H1 (cell line): Measurements from ENCODE around the gene GAS2L1. TPM values are rescaled to one million over a fixed set of nuclear protein-coding genes. Genes with fewer than 3 reads are reported as not detected.

Source experiments
- CTCF ChIA-PET: fragments of 300-600 bp; sonication (Branson Sonifier 250); formaldehyde crosslinking; loops from one replicate; lab custom pipeline; 2021; ENCODE audit not compliant: partially characterized antibody; lab: Charles Lee
- POLR2A ChIA-PET: fragments of 300-600 bp; sonication (Branson Sonifier 250); formaldehyde crosslinking; loops from one replicate; lab custom pipeline; 2021; ENCODE audit warnings: inconsistent platforms; ENCODE audit not compliant: partially characterized antibody; lab: Charles Lee
- DNase-seq, 2 experiments: peaks; one replicate each; pipeline versions ENCODE4 v3.0.0 to v3.0.0-alpha.2; 2010 to 2022; ENCODE audit warnings: low spot score in 2 of 2, low read depth in 1 of 2, mixed read lengths in 1 of 2
- FAIRE-seq: peaks from 2 replicates; lab custom pipeline; 2011; peaks lifted over from hg19 to GRCh38; lab: Jason Lieb, UNC
- H2AFZ ChIP-seq: 2 replicates; pipeline ENCODE4 v1.8.1; 2012; ENCODE audit warnings: low read length, inconsistent platforms
- H2AK5ac ChIP-seq: 2 replicates; pipeline ENCODE4 v1.6.1; 2013; ENCODE audit warnings: low read depth, low read length
- H2BK120ac ChIP-seq: replicated peaks from 2 replicates; pipeline ENCODE3; 2013; ENCODE audit warnings: low read depth, low read length, inconsistent platforms
- H2BK12ac ChIP-seq: 2 replicates; pipeline ENCODE4 v1.6.1; 2013; ENCODE audit warnings: low read depth, low read length
- H2BK15ac ChIP-seq: 2 replicates; pipeline ENCODE4 v1.6.1; 2013; ENCODE audit warnings: low read length
- H2BK20ac ChIP-seq: 2 replicates; pipeline ENCODE4 v1.6.1; 2013; ENCODE audit warnings: low read length
- H2BK5ac ChIP-seq: 2 replicates; pipeline ENCODE4 v1.6.1; 2013; ENCODE audit warnings: low read depth, low read length
- H3K14ac ChIP-seq: 2 replicates; pipeline ENCODE4 v1.6.1; 2013; ENCODE audit warnings: inconsistent platforms; ENCODE audit not compliant: insufficient read length
- H3K18ac ChIP-seq: 2 replicates; pipeline ENCODE4 v1.6.1; 2013; ENCODE audit warnings: low read length; ENCODE audit errors: extremely low read depth
- H3K23ac ChIP-seq: 2 replicates; pipeline ENCODE4 v1.6.1; 2013; ENCODE audit warnings: inconsistent platforms; ENCODE audit not compliant: insufficient read length
- H3K23me2 ChIP-seq: 2 replicates; pipeline ENCODE4 v1.6.1; 2013; ENCODE audit warnings: low read depth, low read length
- H3K27ac ChIP-seq: 2 replicates; pipeline ENCODE4 v1.6.1; 2011; ENCODE audit warnings: low read depth, low read length, inconsistent platforms
- H3K27me3 ChIP-seq, 4 experiments: replicated peaks in 1 of 4; 1 replicate in 1 of 4; 2 replicates in 3 of 4; pipeline versions ENCODE4 v1.6.1 to v1.8.1; 2011 to 2013; ENCODE audit warnings: low read length in 3 of 4, mild to moderate bottlenecking in 3 of 4, inconsistent platforms in 2 of 4, mixed read lengths in 2 of 4, moderate library complexity in 1 of 4; ENCODE audit not compliant: control insufficient read depth in 3 of 4, insufficient read depth in 3 of 4; ENCODE audit errors: extremely low read depth in 1 of 4
- H3K36me3 ChIP-seq, 4 experiments: 2 replicates each; pipeline versions ENCODE4 v1.6.1 to v1.8.1; 2011 to 2013; ENCODE audit warnings: mild to moderate bottlenecking in 4 of 4, low read length in 3 of 4, moderate library complexity in 2 of 4, control low read depth in 1 of 4, inconsistent platforms in 1 of 4; ENCODE audit not compliant: insufficient read depth in 4 of 4, control insufficient read depth in 2 of 4
- H3K4ac ChIP-seq: replicated peaks from 2 replicates; pipeline ENCODE3; 2013; ENCODE audit warnings: low read length, low read depth, mixed read lengths, inconsistent platforms; ENCODE audit not compliant: insufficient read length
- H3K4me1 ChIP-seq, 4 experiments: replicated peaks in 1 of 4; 1 replicate in 1 of 4; 2 replicates in 3 of 4; pipeline versions ENCODE4 v1.6.1 to v1.8.1; 2011 to 2013; ENCODE audit warnings: low read length in 3 of 4, inconsistent platforms in 2 of 4, mixed read lengths in 1 of 4; ENCODE audit not compliant: insufficient read depth in 4 of 4, control insufficient read depth in 3 of 4
- H3K4me2 ChIP-seq, 2 experiments: 2 replicates each; pipeline versions ENCODE4 v1.6.1 to v1.8.1; 2011 to 2013; ENCODE audit warnings: low read depth in 2 of 2, low read length in 2 of 2, control low read depth in 1 of 2, inconsistent platforms in 1 of 2, mild to moderate bottlenecking in 1 of 2; ENCODE audit not compliant: insufficient read depth in 1 of 2
- H3K4me3 ChIP-seq, 4 experiments: fragments of 200-600, 300-600 bp in 1 of 4; sonication (generic), shearing (Covaris generic), sonication (Bioruptor Twin) in 1 of 4; 2 replicates each; pipeline versions ENCODE4 v1.5.1 to v1.8.1; 2011 to 2016; ENCODE audit warnings: low read length in 4 of 4, low read depth in 3 of 4, control low read depth in 2 of 4, inconsistent platforms in 2 of 4, mild to moderate bottlenecking in 2 of 4, mixed read lengths in 1 of 4, moderate library complexity in 1 of 4; ENCODE audit not compliant: insufficient read depth in 2 of 4; ENCODE audit errors: extremely low read depth in 1 of 4
- H3K56ac ChIP-seq: replicated peaks from 2 replicates; pipeline ENCODE3; 2013; ENCODE audit warnings: low read depth, mild to moderate bottlenecking, mixed read lengths, low read length, inconsistent platforms; ENCODE audit not compliant: insufficient read length
- H3K79me1 ChIP-seq: 2 replicates; pipeline ENCODE4 v1.6.1; 2013; ENCODE audit warnings: low read depth, low read length, control low read depth
- H3K79me2 ChIP-seq, 2 experiments: 2 replicates each; pipeline versions ENCODE4 v1.6.1 to v1.8.1; 2012 to 2013; ENCODE audit warnings: low read length in 2 of 2, mild to moderate bottlenecking in 2 of 2, inconsistent platforms in 1 of 2; ENCODE audit not compliant: insufficient read depth in 2 of 2, control insufficient read depth in 1 of 2
- H3K9ac ChIP-seq, 4 experiments: replicated peaks in 1 of 4; 1 replicate in 1 of 4; 2 replicates in 3 of 4; pipeline versions ENCODE4 v1.6.1 to v1.8.1; 2011 to 2013; ENCODE audit warnings: low read depth in 3 of 4, low read length in 3 of 4, control low read depth in 2 of 4, mild to moderate bottlenecking in 2 of 4, moderate library complexity in 2 of 4, inconsistent platforms in 1 of 4; ENCODE audit errors: extremely low read depth in 1 of 4
- H3K9me3 ChIP-seq, 2 experiments: 2 replicates each; pipeline versions ENCODE4 v1.6.1 to v1.8.1; 2012 to 2013; ENCODE audit warnings: mild to moderate bottlenecking in 2 of 2, moderate library complexity in 2 of 2, control low read depth in 1 of 2, inconsistent platforms in 1 of 2, low read depth in 1 of 2, low read length in 1 of 2, mixed read lengths in 1 of 2; ENCODE audit not compliant: insufficient read depth in 2 of 2
- H4K20me1 ChIP-seq, 2 experiments: replicated peaks in 1 of 2; 2 replicates each; pipeline versions ENCODE3 to v1.8.1; 2011 to 2013; ENCODE audit warnings: inconsistent platforms in 2 of 2, low read length in 2 of 2, mild to moderate bottlenecking in 1 of 2; ENCODE audit not compliant: insufficient read depth in 2 of 2, control insufficient read depth in 1 of 2
- H4K5ac ChIP-seq: 2 replicates; pipeline ENCODE4 v1.6.1; 2013; ENCODE audit warnings: low read length, low read depth, mixed read lengths, inconsistent platforms; ENCODE audit not compliant: insufficient read length
- H4K8ac ChIP-seq: 2 replicates; pipeline ENCODE4 v1.8.0; 2013; ENCODE audit warnings: mild to moderate bottlenecking, moderate library complexity, low read length, inconsistent platforms; ENCODE audit not compliant: insufficient read depth; ENCODE audit errors: extremely low read depth
- H4K91ac ChIP-seq: replicated peaks from 2 replicates; pipeline ENCODE3; 2013; ENCODE audit warnings: low read length, mixed read lengths, inconsistent platforms; ENCODE audit not compliant: insufficient read length
- BRCA1 ChIP-seq: IDR thresholded peaks from 2 replicates; pipeline ENCODE4 v1.6.1; 2012; ENCODE audit warnings: low read depth, low read length, improper control_type of control experiment
- CHD1 ChIP-seq: IDR thresholded peaks from 2 replicates; pipeline ENCODE4 v1.6.1; 2012; ENCODE audit warnings: low read depth, low read length, improper control_type of control experiment
- CHD2 ChIP-seq: IDR thresholded peaks from 2 replicates; pipeline ENCODE4 v1.6.1; 2012; ENCODE audit warnings: low read length, improper control_type of control experiment
- KDM4A ChIP-seq: IDR thresholded peaks from one replicate; pipeline ENCODE4 v1.7.1; 2012; ENCODE audit warnings: low read depth, mild to moderate bottlenecking, moderate library complexity, low read length, inconsistent platforms; ENCODE audit not compliant: severe bottlenecking
- MAFK ChIP-seq: IDR thresholded peaks from 2 replicates; pipeline ENCODE4 v1.6.1; 2012; ENCODE audit warnings: low read depth, mild to moderate bottlenecking, improper control_type of control experiment, low read length
- POLR2AphosphoS5 ChIP-seq: IDR thresholded peaks from 2 replicates; pipeline ENCODE4 v1.6.1; 2011; ENCODE audit warnings: low read depth, low read length
- WGBS, 2 experiments: shearing (Covaris generic) in 1 of 2; methylation state at CpG; one replicate each; pipeline versions ENCODE4 v1.1.6 to v1.1.7; 2013 to 2015; ENCODE audit warnings: low lambda C conversion rate in 2 of 2, mixed read lengths in 2 of 2, inconsistent platforms in 1 of 2, low coverage in 1 of 2, missing lambda C conversion rate in 1 of 2; ENCODE audit not compliant: insufficient replicate concordance in 2 of 2, insufficient coverage in 1 of 2, insufficient read length in 1 of 2; ENCODE audit errors: extremely low coverage in 1 of 2, missing lambda C conversion rate in 1 of 2; 5-methylcytosine and 5-hydroxymethylcytosine counted together
- polyA plus RNA-seq, 7 experiments: library from polyadenylated mRNA; depleted of rRNA in 3 of 7; stranded (reverse) in 5 of 7; unstranded in 2 of 7; fragments of >200 nt in 5 of 7; fragments of 200-250 nt in 2 of 7; gene quantifications; 1 replicate in 5 of 7; 2 replicates in 1 of 7; 4 replicates in 1 of 7; pipeline versions ENCODE4 v1.2.1 to v1.2.3, GENCODE V29; 2011 to 2013; ENCODE audit warnings: missing spikeins in 2 of 7, mixed read lengths in 2 of 7
- total RNA-seq: library from RNA; stranded (reverse); fragmentation: NEBNext Ultra II Directional; extraction: Animal tissue kit (Norgen Biotek cat#: 25700); gene quantifications from 2 replicates; pipeline ENCODE4 v1.2.1, GENCODE V29; 2021
- TF ChIP-seq, protein P1 (sequence below), 3 experiments: IDR thresholded peaks; 1 replicate in 2 of 3; 2 replicates in 1 of 3; pipeline versions ENCODE4 v1.5.1 to v1.6.1; 2011; ENCODE audit warnings: low read length in 3 of 3, mild to moderate bottlenecking in 3 of 3, inconsistent platforms in 2 of 3, low read depth in 1 of 3, moderate library complexity in 1 of 3; ENCODE audit not compliant: insufficient read depth in 1 of 3; ENCODE audit errors: control extremely low read depth in 1 of 3

The GAS2L1 gene
- total and polyA plus RNA-seq, 2 of the 8 experiments (the other 6 are each of a cell fraction or from before 2014, with no cell fraction given): 3.6 to 10.1 TPM

DNA sequence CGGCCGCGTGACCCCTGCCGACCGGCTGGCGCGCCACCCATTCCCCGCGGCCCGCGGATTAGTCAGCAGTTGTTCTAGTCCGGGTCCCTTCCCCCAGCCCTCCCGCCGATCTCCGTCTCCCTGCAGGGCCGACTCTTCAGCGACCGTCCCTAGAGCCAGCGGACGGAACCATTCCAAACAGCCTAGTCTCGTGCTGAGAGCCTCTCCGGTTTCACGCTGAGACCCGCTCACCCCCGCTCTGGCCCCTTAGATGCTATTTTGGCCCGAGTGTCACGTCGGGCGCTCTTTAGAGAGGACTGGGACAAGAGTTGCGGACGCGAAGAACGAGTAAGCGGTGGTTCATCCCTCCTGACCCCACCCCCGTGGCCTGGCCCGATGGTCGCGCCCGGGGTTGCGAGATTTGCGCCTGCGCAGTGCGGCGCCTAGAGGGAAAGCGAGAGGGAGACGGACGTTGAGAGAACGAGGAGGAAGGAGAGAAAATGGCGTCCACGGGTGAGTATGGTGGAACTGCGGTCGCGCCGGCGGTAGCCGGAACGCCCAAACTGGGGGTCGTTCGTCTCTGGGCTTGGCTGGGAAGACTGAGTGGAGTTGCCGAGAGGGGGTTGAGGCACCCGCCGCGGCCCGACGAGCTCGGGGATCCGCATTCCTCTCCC is 38.5 kb upstream of the GAS2L1 start, which contains the start of the genes EWSR1 and RHBDD3:
Gene EWSR1 (plus strand): TSS at position 411 of the 653 bp plus-strand sequence. CDS start 69 bp downstream, at position 480.
Gene RHBDD3 (minus strand): TSS at position 124 of the 653 bp plus-strand sequence. CDS start 2,355 bp downstream, outside the sequence.
- peaks cover 18% of the 10 kb centered on the region for H3K23me2 ChIP-seq
- H3K4ac ChIP-seq: peak within 1 kb of the TSS; percentile 92
- peak within 1 kb of the TSS; percentile 95 for H2BK15ac ChIP-seq
- no peaks in the 10 kb centered on the region for H3K9me3 ChIP-seq
- 1% methylated on average over 55 of the region's 67 CpGs; no CpG with 5 or more reads in 1 of the 2 experiments for WGBS, 2 experiments
- no peak within 1 kb of the TSS for H3K14ac ChIP-seq
- peak within 1 kb of the TSS; percentile 99 for H4K5ac ChIP-seq
- H3K4me2 ChIP-seq: peak within 1 kb of the TSS; percentile 73 to 80
- H3K9ac ChIP-seq: peak within 1 kb of the TSS; percentile 94 to 100 (median 100)
- peak within 1 kb of the TSS; percentile 99 for H4K91ac ChIP-seq
- peaks cover 15 to 64% (median 26%) of the 10 kb centered on the region in 4 experiments for H3K36me3 ChIP-seq
- ChIA-PET CTCF (interaction anchor here (1.0 kb wide), 1 partner anchor 64 kb away, joined by 4 read pairs; no protein-coding TSS in a partner anchor), POLR2A (interaction anchor here (0.6 to 21.4 kb wide), 23 partner anchors 10 to 500 kb away, joined by 3 to 436 read pairs (median 5); partner anchors contain the start of genes EMID1, GAS2L1 and XBP1)
- peak within 1 kb of the TSS; percentile 99; the same call in 1 of the 2 replicates for H2AFZ ChIP-seq
- H2BK12ac ChIP-seq: peak within 1 kb of the TSS; percentile 96
- H2BK5ac ChIP-seq: peak within 1 kb of the TSS; percentile 100
- H3K4me3 ChIP-seq: peak within 1 kb of the TSS; percentile 80 to 96 (median 95)
- DNase-seq (peak; percentile 69 to 100), FAIRE-seq (no peak)
- no peak within 1 kb of the TSS for H3K23ac ChIP-seq
- peak within 1 kb of the TSS; percentile 43; the same call in 1 of the 2 replicates for H2BK20ac ChIP-seq
- peak within 1 kb of the TSS; percentile 100 for H4K8ac ChIP-seq
- peak within 1 kb of the TSS; percentile 94 for H2BK120ac ChIP-seq
- H3K18ac ChIP-seq: peak within 1 kb of the TSS; percentile 100
- peak within 1 kb of the TSS; percentile 99 for H3K56ac ChIP-seq
- peaks cover 8% of the 10 kb centered on the region for H3K79me1 ChIP-seq
- peak within 1 kb of the TSS; percentile 41; the same call in 1 of the 2 replicates for H2AK5ac ChIP-seq
- peak within 1 kb of the TSS; percentile 100 for H3K27ac ChIP-seq
- H4K20me1 ChIP-seq: peaks cover 32 to 33% of the 10 kb centered on the region in 2 experiments
- peaks cover 6 to 19% (median 11%) of the 10 kb centered on the region in 4 experiments; a peak in 6 of 7 replicates for H3K4me1 ChIP-seq
- H3K79me2 ChIP-seq: peaks cover 43 to 67% of the 10 kb centered on the region in 2 experiments
- no peaks in the 10 kb centered on the region for H3K27me3 ChIP-seq
- TF ChIP-seq BRCA1: no peak; the same call in 1 of the 2 replicates
- TF ChIP-seq KDM4A: peak; percentile 73
- peak; percentile 94 for TF ChIP-seq CHD1
- TF ChIP-seq POLR2AphosphoS5: peak; percentile 97
- TF ChIP-seq, protein P1, sequence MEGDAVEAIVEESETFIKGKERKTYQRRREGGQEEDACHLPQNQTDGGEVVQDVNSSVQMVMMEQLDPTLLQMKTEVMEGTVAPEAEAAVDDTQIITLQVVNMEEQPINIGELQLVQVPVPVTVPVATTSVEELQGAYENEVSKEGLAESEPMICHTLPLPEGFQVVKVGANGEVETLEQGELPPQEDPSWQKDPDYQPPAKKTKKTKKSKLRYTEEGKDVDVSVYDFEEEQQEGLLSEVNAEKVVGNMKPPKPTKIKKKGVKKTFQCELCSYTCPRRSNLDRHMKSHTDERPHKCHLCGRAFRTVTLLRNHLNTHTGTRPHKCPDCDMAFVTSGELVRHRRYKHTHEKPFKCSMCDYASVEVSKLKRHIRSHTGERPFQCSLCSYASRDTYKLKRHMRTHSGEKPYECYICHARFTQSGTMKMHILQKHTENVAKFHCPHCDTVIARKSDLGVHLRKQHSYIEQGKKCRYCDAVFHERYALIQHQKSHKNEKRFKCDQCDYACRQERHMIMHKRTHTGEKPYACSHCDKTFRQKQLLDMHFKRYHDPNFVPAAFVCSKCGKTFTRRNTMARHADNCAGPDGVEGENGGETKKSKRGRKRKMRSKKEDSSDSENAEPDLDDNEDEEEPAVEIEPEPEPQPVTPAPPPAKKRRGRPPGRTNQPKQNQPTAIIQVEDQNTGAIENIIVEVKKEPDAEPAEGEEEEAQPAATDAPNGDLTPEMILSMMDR (IDR thresholded peaks at IDR 0.05; ENCODE audit: control extremely low read depth in 1 of 3, insufficient read depth in 1 of 3, low read depth in 1 of 3, low read length in 3 of 3): no peak
- TF ChIP-seq CHD2: no peak
- peak; percentile 74; the same call in 1 of the 2 replicates for TF ChIP-seq MAFK
